GM13977 (cell line): Measurements from ENCODE around the gene IGLL5.

Experiments used
- DNase-seq: peaks from one replicate; pipeline ENCODE4 v3.0.0; 2012; ENCODE audit warnings: low spot score
- CTCF ChIP-seq: IDR thresholded peaks from 2 replicates; pipeline ENCODE4 v1.5.1; 2012; ENCODE audit warnings: mild to moderate bottlenecking, control low read depth; ENCODE audit not compliant: insufficient read depth; ENCODE audit errors: extremely low read depth, missing control alignments
- in situ Hi-C: fragments of 300-500 bp; cut with MboI; formaldehyde crosslinking; loops from one replicate; pipeline ENCODE4 v1.12.0; 2022; ENCODE audit warnings: low sequenced_read_pairs, low pct_unique_long_range_greater_than_20kb, mixed read lengths, inconsistent platforms; ENCODE audit not compliant: unreplicated experiment

IGLL5 gene

GRCh38 chr22:22908495-22908861 is 20.9 kb downstream of the IGLL5 start:
- DNase-seq = no peak
- TF ChIP-seq CTCF = no peak
- in situ Hi-C loops = loop anchor here (5.0 to 10.0 kb wide), 2 partner anchors 34 to 584 kb away; no protein-coding TSS in a partner anchor

GRCh38 chr22:22908941-22909604 is 21.5 kb downstream of the IGLL5 start:
- DNase-seq = no peak
- in situ Hi-C loops = loop anchor here (5.0 to 10.0 kb wide), 2 partner anchors 33 to 584 kb away; no protein-coding TSS in a partner anchor
- TF ChIP-seq CTCF = no peak

- DNase-seq = no peak
- in situ Hi-C loops = loop anchor here (5.0 to 10.0 kb wide), 3 partner anchors 33 to 585 kb away; no protein-coding TSS in a partner anchor
- TF ChIP-seq CTCF = no peak
These were observed 22.1 kb downstream of the IGLL5 start for GRCh38 chr22:22909605-22910271.

GRCh38 chr22:22910272-22911240 is 22.9 kb downstream of the IGLL5 start:
- no peak for DNase-seq
- in situ Hi-C loops = loop anchor here (5.0 kb wide), 1 partner anchor 503 kb away; no protein-coding TSS in a partner anchor
- TF ChIP-seq CTCF = no peak

GRCh38 chr22:22911327-22912134 is 23.9 kb downstream of the IGLL5 start:
- no peak for TF ChIP-seq CTCF
- DNase-seq = no peak
- in situ Hi-C loops = loop anchor here (5.0 kb wide), 1 partner anchor 504 kb away; no protein-coding TSS in a partner anchor
